HepG2 (cell line): Measurements from ENCODE around the gene NYNRIN. TPM values are rescaled to one million over a fixed set of nuclear protein-coding genes. Genes with fewer than 3 reads are reported as not detected.

Source experiments
- ATAC-seq: fragments of 200-7000 bp; cut with Tn5 transposase; 3 replicates; pipeline ENCODE4 v1.9.1; 2020; ENCODE audit warnings: mild to moderate bottlenecking, moderate library complexity
- BruUV-seq: library from RNA; stranded (reverse); fragments of 400-500 nt; replicated peaks from 2 replicates; lab custom pipeline; 2021; lab: Mats Ljungman, UMichigan
- CTCF ChIA-PET: fragments of 300-600 bp; formaldehyde crosslinking; extraction: SDS; loops from one replicate; lab custom pipeline; 2021; ENCODE audit warnings: low total read pairs, inconsistent platforms, low intra/inter-chr PET ratio; lab: Yijun Ruan, JAX
- POLR2A ChIA-PET: fragments of 350-600 bp; sonication (Branson Sonifier 250); formaldehyde crosslinking; loops from one replicate; lab custom pipeline; 2020; ENCODE audit warnings: antibody characterized with exemption, inconsistent platforms; lab: Yijun Ruan, JAX
- DNase-seq: peaks from one replicate; pipeline ENCODE4 v3.0.0-alpha.2; 2015; ENCODE audit warnings: low spot score
- FAIRE-seq: peaks from 3 replicates; lab custom pipeline; 2011; peaks lifted over from hg19 to GRCh38; lab: Jason Lieb, UNC
- H2AFZ ChIP-seq: one replicate; pipeline ENCODE4 v1.6.1; 2011; ENCODE audit warnings: low read length, inconsistent platforms
- H3K27ac ChIP-seq: fragments of 300-600 bp; 3 replicates; pipeline ENCODE4 v1.8.0; 2011; ENCODE audit warnings: mixed run types, mild to moderate bottlenecking, mixed read lengths, low read length, inconsistent platforms; ENCODE audit not compliant: insufficient read depth; ENCODE audit errors: extremely low read length
- H3K27me3 ChIP-seq, 2 experiments: fragments of 200-600 bp in 1 of 2; 2 replicates in 1 of 2; 3 replicates in 1 of 2; pipeline versions ENCODE4 v1.6.0 to v1.8.0; 2011; ENCODE audit warnings: low read length in 2 of 2, mild to moderate bottlenecking in 2 of 2, moderate library complexity in 2 of 2, inconsistent platforms in 1 of 2; ENCODE audit not compliant: insufficient read depth in 2 of 2, control insufficient read depth in 1 of 2
- H3K36me3 ChIP-seq, 2 experiments: fragments of 200-600 bp in 1 of 2; replicated peaks in 1 of 2; 2 replicates in 1 of 2; 3 replicates in 1 of 2; pipeline versions ENCODE4 v1.5.1 to v1.8.0; 2011; ENCODE audit warnings: low read length in 2 of 2, inconsistent platforms in 1 of 2; ENCODE audit not compliant: insufficient read depth in 2 of 2, control insufficient read depth in 1 of 2
- H3K4me1 ChIP-seq: 2 replicates; pipeline ENCODE4 v1.5.1; 2012; ENCODE audit warnings: low read length, inconsistent platforms; ENCODE audit not compliant: insufficient read depth
- H3K4me2 ChIP-seq: 2 replicates; pipeline ENCODE4 v1.6.0; 2011; ENCODE audit warnings: low read depth, low read length, inconsistent platforms
- H3K4me3 ChIP-seq, 3 experiments: fragments of 200-600 bp in 1 of 3; sonication (generic), shearing (Covaris generic) in 1 of 3; replicated peaks in 1 of 3; 2 replicates each; pipeline ENCODE4 v1.5.1; 2011 to 2016; ENCODE audit warnings: low read length in 3 of 3, inconsistent platforms in 2 of 3, low read depth in 2 of 3, mild to moderate bottlenecking in 2 of 3, control low read depth in 1 of 3, mixed read lengths in 1 of 3; ENCODE audit not compliant: insufficient read depth in 1 of 3
- H3K79me2 ChIP-seq: one replicate; pipeline ENCODE4 v1.6.1; 2011; ENCODE audit warnings: low read length, inconsistent platforms; ENCODE audit not compliant: insufficient read depth
- H3K9ac ChIP-seq: 2 replicates; pipeline ENCODE4 v1.6.0; 2011; ENCODE audit warnings: mild to moderate bottlenecking, low read depth, low read length, inconsistent platforms; ENCODE audit not compliant: insufficient read depth
- H3K9me3 ChIP-seq: 2 replicates; pipeline ENCODE4 v1.5.1; 2012; ENCODE audit warnings: mild to moderate bottlenecking, low read length
- H4K20me1 ChIP-seq: 2 replicates; pipeline ENCODE4 v1.6.0; 2011; ENCODE audit warnings: inconsistent platforms, mild to moderate bottlenecking, low read length, moderate library complexity; ENCODE audit not compliant: insufficient read depth
- AHR ChIP-seq: IDR thresholded peaks from 2 replicates; pipeline ENCODE4 v1.6.1; 2018; ENCODE audit warnings: missing genetic modification reagents, missing compliant biosample characterization
- ARID2 ChIP-seq: sonication (generic); formaldehyde crosslinking; IDR thresholded peaks from 2 replicates; pipeline ENCODE4 v1.8.1; 2022; ENCODE audit warnings: mild to moderate bottlenecking, missing genetic modification reagents, borderline replicate concordance
- ESRRA ChIP-seq: sonication (generic); formaldehyde crosslinking; IDR thresholded peaks from 2 replicates; pipeline ENCODE4 v1.5.1; 2020; ENCODE audit warnings: mild to moderate bottlenecking, low read depth, missing genetic modification reagents
- NONO ChIP-seq, 2 experiments: fragments of 450-650 bp in 1 of 2; sonication (generic) in 1 of 2; formaldehyde crosslinking in 1 of 2; IDR thresholded peaks in 1 of 2; conservative IDR thresholded peaks in 1 of 2; 2 replicates each; pipeline versions ENCODE4 v1.6.1 to v1.8.0; 2017 to 2022; ENCODE audit warnings: mild to moderate bottlenecking in 1 of 2, missing genetic modification reagents in 1 of 2, moderate library complexity in 1 of 2
- RBM39 ChIP-seq: fragments of 200-400 bp; formaldehyde crosslinking; IDR thresholded peaks from one replicate; pipeline ENCODE4 v1.6.1; 2018; ENCODE audit warnings: antibody characterized with exemption, mild to moderate bottlenecking, low read depth, low read length; ENCODE audit not compliant: poor library complexity, severe bottlenecking
- RERE ChIP-seq: IDR thresholded peaks from 2 replicates; pipeline ENCODE4 v1.6.1; 2016; ENCODE audit warnings: low read depth, missing genetic modification reagents, missing compliant biosample characterization
- REXO4 ChIP-seq: sonication (generic); formaldehyde crosslinking; IDR thresholded peaks from 2 replicates; pipeline ENCODE4 v1.8.0; 2022; ENCODE audit warnings: missing genetic modification reagents, mild to moderate bottlenecking, borderline replicate concordance
- TAF1 ChIP-seq: sonication (generic); formaldehyde crosslinking; IDR thresholded peaks from 2 replicates; pipeline ENCODE4 v1.4.0; 2020; ENCODE audit warnings: missing genetic modification reagents
- ZFP62 ChIP-seq: sonication (generic); formaldehyde crosslinking; IDR thresholded peaks from 2 replicates; pipeline ENCODE4 v1.4.0; 2020; ENCODE audit warnings: missing genetic modification reagents
- ZNF350 ChIP-seq: sonication (generic); formaldehyde crosslinking; IDR thresholded peaks from 2 replicates; pipeline ENCODE4 v1.4.0; 2020; ENCODE audit warnings: mild to moderate bottlenecking, low read depth, missing genetic modification reagents, borderline replicate concordance
- ZNF446 ChIP-seq: sonication (generic); formaldehyde crosslinking; IDR thresholded peaks from 2 replicates; pipeline ENCODE4 v1.5.0; 2020; ENCODE audit warnings: mild to moderate bottlenecking, missing genetic modification reagents
- ZNF589 ChIP-seq: sonication (generic); formaldehyde crosslinking; conservative IDR thresholded peaks from 2 replicates; pipeline ENCODE4 v1.8.0; 2022; ENCODE audit warnings: mild to moderate bottlenecking, moderate library complexity, missing genetic modification reagents
- ZNF670 ChIP-seq: sonication (generic); formaldehyde crosslinking; IDR thresholded peaks from 2 replicates; pipeline ENCODE4 v1.8.0; 2022; ENCODE audit warnings: mild to moderate bottlenecking, missing genetic modification reagents, borderline replicate concordance
- ZNF800 ChIP-seq: sonication (generic); formaldehyde crosslinking; IDR thresholded peaks from 2 replicates; pipeline ENCODE4 v1.4.0; 2020; ENCODE audit warnings: missing genetic modification reagents
- ZSCAN29 ChIP-seq: sonication (generic); formaldehyde crosslinking; conservative IDR thresholded peaks from 2 replicates; pipeline ENCODE4 v1.4.0; 2020; ENCODE audit warnings: mild to moderate bottlenecking, missing genetic modification reagents
- WGBS: methylation state at CpG from one replicate; pipeline ENCODE4 v1.1.6; 2017; ENCODE audit warnings: low lambda C conversion rate; 5-methylcytosine and 5-hydroxymethylcytosine counted together
- in situ Hi-C: cut with HindIII; loops from 2 replicates; pipeline ENCODE4 v1.10.0; 2017; ENCODE audit warnings: low pct_unique_long_range_greater_than_20kb; ENCODE audit not compliant: extremely low pct_ligation_motif_present
- intact Hi-C: fragments of 100-400 bp; cut with micrococcal nuclease; formaldehyde crosslinking; loops from one replicate; pipeline ENCODE4 v1.10.0; 2022; ENCODE audit not compliant: unreplicated experiment
- polyA plus RNA-seq, 8 experiments: library from polyadenylated mRNA; depleted of rRNA in 3 of 8; stranded (reverse) in 7 of 8; unstranded in 1 of 8; fragments of >200 nt; fragmentation: Illumina TruSeq in 4 of 8; extraction: Trizol in 4 of 8; gene quantifications; 2 replicates each; pipeline versions ENCODE4 v1.2.1 to v1.2.3, GENCODE V29; 2011 to 2016; ENCODE audit warnings: low read depth in 4 of 8, missing spikeins in 1 of 8, mixed read lengths in 1 of 8; ENCODE audit not compliant: insufficient read depth in 1 of 8
- total RNA-seq, 5 experiments: library from RNA; depleted of rRNA; stranded (reverse); fragments of >200 nt; fragmentation: Illumina TruSeq; extraction: Trizol; gene quantifications; 2 replicates each; pipeline ENCODE4 v1.2.3, GENCODE V29; 2016; ENCODE audit warnings: low read depth in 1 of 5

The NYNRIN gene
- total and polyA plus RNA-seq, 2 of the 13 experiments (the other 11 are each of a cell fraction or from before 2014, with no cell fraction given): 0.63 to 1.1 TPM

GRCh38 chr14:24392325-24393091 lies 6.3 kb upstream of the NYNRIN start:
- WGBS: 17% methylated on average over 8 of the region's 8 CpGs
- DNase-seq (no peak), FAIRE-seq (no peak), ATAC-seq (0 out of 3 replicates have a peak, but pooled peaks have one; percentile 2)
- Histone ChIP-seq H3K4me3 (no peak overlapping the region; a peak in 1 of 6 replicates), H2AFZ (peak overlapping the region; percentile 29), H3K27me3 (peaks cover 7 to 42% of the 10 kb centered on the region in 2 experiments; a peak in 4 of 5 replicates), H3K4me1 (peaks cover 31% of the 10 kb centered on the region), H3K27ac (no peak overlapping the region), H3K4me2 (peak overlapping the region; percentile 62), H3K79me2 (no peaks in the 10 kb centered on the region), H3K9ac (no peak overlapping the region), H4K20me1 (no peaks in the 10 kb centered on the region), H3K9me3 (no peaks in the 10 kb centered on the region), H3K36me3 (no peaks in the 10 kb centered on the region)
- in situ Hi-C loops (no loop called here), intact Hi-C loops (no loop called here)
- ChIA-PET POLR2A (no interaction called here), CTCF (no interaction called here)
- BruUV-seq: no TSS peak
- no peak for TF ChIP-seq ZNF350 (CRISPR knock-in tag)
- TF ChIP-seq ZNF589 (CRISPR knock-in tag): no peak
- no peak for TF ChIP-seq NONO (IDR thresholded peaks at IDR 0.05)
- no peak for TF ChIP-seq NONO (CRISPR knock-in tag; conservative IDR thresholded peaks at IDR 0.05)
- TF ChIP-seq RBM39: no peak
- TF ChIP-seq RERE: no peak
- TF ChIP-seq ARID2 (CRISPR knock-in tag): no peak
- TF ChIP-seq ZNF800 (CRISPR knock-in tag): no peak
- no peak for TF ChIP-seq REXO4 (CRISPR knock-in tag)
- TF ChIP-seq ZNF446 (CRISPR knock-in tag): 0 out of 2 replicates have a peak, but pooled peaks have one; percentile 42
- no peak for TF ChIP-seq TAF1 (CRISPR knock-in tag)
- no peak for TF ChIP-seq AHR (CRISPR knock-in tag)
- no peak for TF ChIP-seq ZFP62 (CRISPR knock-in tag)
- TF ChIP-seq ZSCAN29 (CRISPR knock-in tag): no peak
- TF ChIP-seq ZNF670 (CRISPR knock-in tag): 0 out of 2 replicates have a peak, but pooled peaks have one; percentile 29
- TF ChIP-seq ESRRA: no peak
